Measurements from ENCODE around the gene AARS2. TPM values are rescaled to one million over a fixed set of nuclear protein-coding genes. Genes with fewer than 3 reads are reported as not detected.

AARS2 gene
- total and polyA plus RNA-seq, 2 experiments from 2014 or later = 12.6 to 17.6 TPM

- no peak overlapping the region for H3K27ac ChIP-seq
Measured at GRCh38 chr6:44309092-44309491, 4.1 kb downstream of the AARS2 start.

DNA sequence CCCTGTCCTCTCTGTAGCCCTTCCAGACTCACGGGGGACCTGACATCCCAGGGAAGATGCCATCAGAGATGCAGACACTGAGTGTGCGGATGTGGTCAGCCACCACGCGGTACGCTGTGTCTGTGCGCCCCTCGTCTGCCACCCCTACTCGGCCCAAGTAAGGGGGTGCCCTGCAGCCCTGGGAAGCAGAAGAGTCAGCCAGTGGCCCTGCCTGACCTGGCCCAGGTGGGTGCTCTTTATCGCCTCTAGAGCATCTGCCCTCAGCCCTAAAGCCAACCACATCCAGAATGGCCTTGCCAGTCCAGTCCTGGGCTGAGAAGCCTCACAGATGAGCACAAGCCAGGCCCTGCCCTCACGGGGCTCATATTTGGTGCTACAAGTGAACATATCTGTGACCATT lies 5.9 kb downstream of the AARS2 start:
- 98% methylated on average over 10 of the region's 10 CpGs for WGBS (ENCODE audit: low lambda C conversion rate, missing lambda C conversion rate)
- no peak overlapping the region for H2AFZ ChIP-seq

More at GRCh38 chr6:44309092-44309491, 4.1 kb downstream of the AARS2 start:
- no peaks in the 10 kb centered on the region for H3K27me3 ChIP-seq
- H4K20me1 ChIP-seq (ENCODE audit: insufficient read depth, poor library complexity, severe bottlenecking) = no peaks in the 10 kb centered on the region
- H3K36me3 ChIP-seq (replicated peaks; ENCODE audit: insufficient read depth, low read depth) = no peaks in the 10 kb centered on the region
- WGBS (ENCODE audit: low lambda C conversion rate, missing lambda C conversion rate) = 98% methylated on average over 2 of the region's 2 CpGs
- peaks cover 7% of the 10 kb centered on the region for H3K4me1 ChIP-seq (ENCODE audit: insufficient read depth)
- H3K4me2 ChIP-seq = no peak overlapping the region
- no peak for DNase-seq (ENCODE audit: low spot score)
- H3K9me2 ChIP-seq (replicated peaks; ENCODE audit: insufficient read depth) = no peaks in the 10 kb centered on the region
- no peak overlapping the region for H3K4me3 ChIP-seq
- TF ChIP-seq EZH2 (IDR thresholded peaks at IDR 0.05; ENCODE audit: borderline replicate concordance) (no peak), CTCF (IDR thresholded peaks at IDR 0.05; ENCODE audit: poor library complexity) (no peak), EZH2phosphoT487 (IDR thresholded peaks at IDR 0.05; ENCODE audit: low read depth, severe bottlenecking, unreplicated experiment) (no peak)
- peaks cover 13% of the 10 kb centered on the region for H3K79me2 ChIP-seq
- H3K9me3 ChIP-seq (ENCODE audit: low read depth) = no peaks in the 10 kb centered on the region
- no peak overlapping the region for H2AFZ ChIP-seq

GRCh38 chr6:44306710-44307109 lies 6.4 kb downstream of the AARS2 start:
- TF ChIP-seq EZH2 (IDR thresholded peaks at IDR 0.05; ENCODE audit: borderline replicate concordance) = no peak
- TF ChIP-seq EZH2phosphoT487 (IDR thresholded peaks at IDR 0.05; ENCODE audit: low read depth, severe bottlenecking, unreplicated experiment) = no peak
- TF ChIP-seq CTCF (IDR thresholded peaks at IDR 0.05; ENCODE audit: poor library complexity) = no peak
- no peaks in the 10 kb centered on the region for H3K4me1 ChIP-seq (ENCODE audit: insufficient read depth)
- no peak overlapping the region for H3K27ac ChIP-seq
- no peaks in the 10 kb centered on the region for H4K20me1 ChIP-seq (ENCODE audit: insufficient read depth, poor library complexity, severe bottlenecking)
- no peak overlapping the region for H3K4me3 ChIP-seq
- H3K4me2 ChIP-seq = no peak overlapping the region
- no peaks in the 10 kb centered on the region for H3K36me3 ChIP-seq (replicated peaks; ENCODE audit: insufficient read depth, low read depth)
- no peaks in the 10 kb centered on the region for H3K9me2 ChIP-seq (replicated peaks; ENCODE audit: insufficient read depth)
- H2AFZ ChIP-seq = no peak overlapping the region
- no peak for DNase-seq (ENCODE audit: low spot score)
- H3K9me3 ChIP-seq (ENCODE audit: low read depth) = no peaks in the 10 kb centered on the region
- 92% methylated on average over 8 of the region's 8 CpGs for WGBS (ENCODE audit: low lambda C conversion rate, missing lambda C conversion rate)
- no peaks in the 10 kb centered on the region for H3K79me2 ChIP-seq
- no peaks in the 10 kb centered on the region for H3K27me3 ChIP-seq

More for the DNA sequence above, 5.9 kb downstream of the AARS2 start:
- Histone ChIP-seq H4K20me1 (ENCODE audit: insufficient read depth, poor library complexity, severe bottlenecking) (no peaks in the 10 kb centered on the region), H3K36me3 (replicated peaks; ENCODE audit: insufficient read depth, low read depth) (no peaks in the 10 kb centered on the region), H3K4me1 (ENCODE audit: insufficient read depth) (peaks cover 3% of the 10 kb centered on the region), H3K79me2 (peaks cover 5% of the 10 kb centered on the region), H3K4me2 (no peak overlapping the region), H3K27me3 (no peaks in the 10 kb centered on the region), H3K4me3 (no peak overlapping the region), H3K9me2 (replicated peaks; ENCODE audit: insufficient read depth) (no peaks in the 10 kb centered on the region), H3K27ac (no peak overlapping the region), H3K9me3 (ENCODE audit: low read depth) (no peaks in the 10 kb centered on the region)
- no peak for DNase-seq (ENCODE audit: low spot score)
- no peak for TF ChIP-seq EZH2phosphoT487 (IDR thresholded peaks at IDR 0.05; ENCODE audit: low read depth, severe bottlenecking, unreplicated experiment)
- no peak for TF ChIP-seq EZH2 (IDR thresholded peaks at IDR 0.05; ENCODE audit: borderline replicate concordance)
- TF ChIP-seq CTCF (IDR thresholded peaks at IDR 0.05; ENCODE audit: poor library complexity) = no peak

Measured in hepatocyte (in vitro differentiated cells).